HL-60/S4 (cell line): Measurements from ENCODE around the gene UBL7.

Source experiments
- in situ Hi-C: fragments of 300-500 bp; cut with MboI; formaldehyde crosslinking; loops from 2 replicates; pipeline ENCODE4 v1.14.3; 2022; ENCODE audit warnings: low sequenced_read_pairs

The UBL7 gene

GRCh38 chr15:74442063-74442462 lies 18.9 kb downstream of the UBL7 start:
- in situ Hi-C loops = no loop called here

DNA sequence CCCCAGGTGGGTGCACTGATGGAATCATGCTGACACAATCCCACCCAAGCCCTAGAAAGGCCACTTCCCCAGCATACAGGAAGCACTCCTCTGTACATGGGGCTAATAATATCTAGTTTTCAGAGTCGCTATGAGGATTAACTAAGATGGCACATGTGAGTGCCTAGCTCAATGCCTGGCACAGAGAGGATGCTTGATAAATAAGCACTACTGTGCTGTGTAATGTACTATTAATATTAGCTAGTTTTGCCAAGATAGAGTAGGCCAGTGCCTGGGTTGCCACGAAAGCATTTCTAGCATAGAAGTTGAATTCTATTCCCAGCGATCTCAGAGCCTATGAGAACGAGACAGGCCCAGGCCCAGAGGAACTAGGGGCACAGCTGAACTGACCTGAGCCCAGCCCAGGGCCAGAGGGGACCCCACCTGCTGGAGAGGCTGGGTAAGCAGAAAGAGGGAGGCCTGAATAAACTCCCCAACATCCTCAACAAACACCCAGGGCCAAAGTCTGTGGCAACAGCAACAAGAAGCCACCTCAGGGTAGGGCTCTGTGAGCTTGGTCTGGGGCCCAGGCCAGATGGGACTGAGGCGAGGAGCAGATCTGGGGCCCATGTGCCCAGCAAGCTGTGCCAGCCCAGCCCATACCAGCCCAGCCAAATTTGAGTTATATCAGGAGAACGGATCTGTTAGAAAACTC lies 19.6 kb downstream of the UBL7 start:
- in situ Hi-C loops = no loop called here

DNA sequence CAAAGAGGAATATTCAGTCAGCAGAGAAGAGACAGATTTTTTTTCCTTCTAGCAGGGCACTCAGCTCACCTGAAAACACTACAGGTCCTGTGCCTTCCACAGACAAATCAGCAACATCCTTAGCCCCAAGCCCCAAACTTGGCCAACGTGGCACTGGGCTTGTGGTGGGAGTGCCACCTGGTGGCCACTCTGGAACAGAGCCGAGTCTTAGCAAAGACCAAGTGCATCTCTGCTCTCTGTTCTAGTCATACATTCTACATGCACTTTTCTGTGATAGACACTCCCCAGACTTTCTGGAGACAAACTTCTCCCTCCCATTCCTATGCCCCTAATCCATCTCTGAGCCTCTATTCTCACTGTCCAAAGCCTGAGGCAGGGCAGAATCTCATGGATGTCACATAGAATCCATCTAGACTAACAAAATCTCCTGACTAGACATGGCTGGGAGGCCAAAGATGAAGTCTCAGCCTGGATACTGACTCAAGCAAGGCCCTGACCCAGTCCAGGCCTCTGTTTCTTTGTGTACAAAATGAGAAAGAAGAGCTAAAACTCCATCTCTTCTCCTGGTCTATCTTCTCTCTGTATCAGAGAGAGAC lies 22.1 kb downstream of the UBL7 start:
- in situ Hi-C loops = loop anchor here (5.0 kb wide), 1 partner anchor 57 kb away; no protein-coding TSS in a partner anchor

DNA sequence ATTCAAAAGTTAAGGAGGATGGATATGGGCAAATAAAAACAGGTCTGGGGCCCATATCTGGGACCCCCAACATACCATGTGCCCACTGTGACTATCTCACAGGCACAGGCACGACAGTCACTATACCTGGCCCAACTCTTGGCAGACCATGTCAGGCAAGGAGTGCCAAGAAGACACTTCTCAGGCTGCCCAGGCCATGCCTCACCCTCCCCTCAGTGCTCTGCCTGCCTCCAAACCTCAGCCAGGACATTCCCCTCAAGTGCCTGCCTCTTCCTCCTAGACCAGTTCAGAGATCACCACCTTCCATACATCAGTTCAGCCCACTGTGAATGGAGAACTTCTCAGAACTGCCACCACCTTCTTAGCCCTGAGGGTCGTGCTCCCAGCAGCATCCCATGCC lies 22.8 kb downstream of the UBL7 start:
- in situ Hi-C loops = loop anchor here (5.0 kb wide), 1 partner anchor 56 kb away; no protein-coding TSS in a partner anchor

- in situ Hi-C loops = loop anchor here (5.0 kb wide), 1 partner anchor 52 kb away; no protein-coding TSS in a partner anchor
These were observed 26.5 kb downstream of the UBL7 start for GRCh38 chr15:74434263-74435136.

DNA sequence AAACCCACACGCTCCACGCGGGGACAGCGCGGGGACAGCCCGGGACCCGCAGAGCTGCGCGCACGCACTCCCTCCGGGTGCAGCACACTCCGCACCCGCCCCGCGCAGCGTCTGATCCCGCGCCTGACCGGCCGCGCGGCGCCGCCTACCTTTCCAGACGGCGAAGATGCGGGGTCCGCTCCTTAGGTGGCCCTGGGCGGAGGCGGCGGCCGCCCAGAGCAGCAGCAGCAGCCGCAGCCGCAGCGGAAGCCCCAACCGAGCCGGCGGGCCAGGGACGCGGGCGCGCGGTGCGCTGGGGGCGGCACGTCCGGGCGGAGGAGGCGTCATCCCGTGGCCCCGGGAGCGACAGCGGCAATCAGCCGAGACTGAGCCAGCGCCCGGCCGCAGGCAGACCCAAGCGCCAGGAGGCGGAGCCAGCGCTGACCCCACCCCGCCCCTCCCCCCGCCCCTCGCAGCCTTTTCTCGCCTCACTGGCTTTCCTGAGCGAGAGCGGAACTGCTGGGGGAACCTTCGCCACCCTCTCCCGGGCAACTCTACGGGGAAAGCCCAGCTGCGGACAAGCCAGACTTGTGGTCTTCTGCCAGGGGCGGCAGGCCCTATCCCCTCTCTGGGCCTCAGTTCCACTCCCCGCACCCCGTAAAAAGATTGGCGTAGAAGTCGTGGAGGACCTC lies 27.2 kb downstream of the UBL7 start, which contains the start of gene SEMA7A:
SEMA7A (minus strand) TSS at position 367 of the 671 bp plus-strand sequence; CDS start at position 327, 40 bp downstream.
- in situ Hi-C loops = no loop called here

GRCh38 chr15:74432968-74433591 lies 27.9 kb downstream of the UBL7 start:
- in situ Hi-C loops = no loop called here

- in situ Hi-C loops = no loop called here
These were observed 28.5 kb downstream of the UBL7 start for GRCh38 chr15:74432271-74432967.

- in situ Hi-C loops = no loop called here
These were observed 29.3 kb downstream of the UBL7 start for GRCh38 chr15:74431645-74432044.

DNA sequence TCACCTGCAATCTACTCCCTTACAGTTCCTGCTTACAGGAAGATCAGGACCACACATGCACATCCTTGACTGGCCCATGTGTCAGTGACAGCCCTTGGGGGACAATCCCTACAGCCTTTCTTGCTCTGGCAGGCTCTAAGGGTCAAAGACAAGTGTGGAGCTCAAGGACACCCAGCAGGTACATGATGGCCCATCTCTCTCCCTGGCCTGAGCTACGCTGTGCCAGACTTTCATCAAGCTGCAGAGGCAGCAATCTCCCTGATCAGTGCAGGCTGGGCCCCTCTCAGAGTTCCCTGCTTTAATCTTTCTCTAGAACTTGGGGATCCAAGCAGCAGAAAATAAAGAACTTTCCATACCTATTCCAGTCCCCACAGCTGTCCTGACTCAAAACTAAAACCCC lies 29.8 kb downstream of the UBL7 start:
- in situ Hi-C loops = no loop called here

DNA sequence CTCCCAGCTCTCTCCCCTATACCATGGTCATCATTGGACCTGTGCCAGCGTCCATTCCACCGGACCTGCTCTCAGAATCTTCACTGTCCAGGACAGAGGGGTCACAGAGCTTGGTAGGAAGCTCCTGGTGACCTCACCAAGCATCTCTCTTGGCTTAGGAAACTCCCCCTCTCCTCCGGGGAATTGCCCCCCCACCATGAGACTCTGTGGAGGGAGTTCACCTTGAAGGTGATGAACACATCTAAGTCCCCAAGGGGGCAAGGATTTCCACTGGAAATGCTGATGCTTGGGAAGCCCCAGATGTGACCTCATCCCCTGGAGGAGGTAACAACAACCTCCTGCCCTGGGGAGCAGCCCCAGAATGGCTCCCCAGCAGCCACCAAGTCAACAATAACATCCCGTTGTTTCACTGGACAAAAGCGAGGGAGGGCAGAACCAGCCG lies 30.4 kb downstream of the UBL7 start:
- in situ Hi-C loops = no loop called here

- in situ Hi-C loops = no loop called here
These were observed 31.1 kb downstream of the UBL7 start for GRCh38 chr15:74429781-74430400.

DNA sequence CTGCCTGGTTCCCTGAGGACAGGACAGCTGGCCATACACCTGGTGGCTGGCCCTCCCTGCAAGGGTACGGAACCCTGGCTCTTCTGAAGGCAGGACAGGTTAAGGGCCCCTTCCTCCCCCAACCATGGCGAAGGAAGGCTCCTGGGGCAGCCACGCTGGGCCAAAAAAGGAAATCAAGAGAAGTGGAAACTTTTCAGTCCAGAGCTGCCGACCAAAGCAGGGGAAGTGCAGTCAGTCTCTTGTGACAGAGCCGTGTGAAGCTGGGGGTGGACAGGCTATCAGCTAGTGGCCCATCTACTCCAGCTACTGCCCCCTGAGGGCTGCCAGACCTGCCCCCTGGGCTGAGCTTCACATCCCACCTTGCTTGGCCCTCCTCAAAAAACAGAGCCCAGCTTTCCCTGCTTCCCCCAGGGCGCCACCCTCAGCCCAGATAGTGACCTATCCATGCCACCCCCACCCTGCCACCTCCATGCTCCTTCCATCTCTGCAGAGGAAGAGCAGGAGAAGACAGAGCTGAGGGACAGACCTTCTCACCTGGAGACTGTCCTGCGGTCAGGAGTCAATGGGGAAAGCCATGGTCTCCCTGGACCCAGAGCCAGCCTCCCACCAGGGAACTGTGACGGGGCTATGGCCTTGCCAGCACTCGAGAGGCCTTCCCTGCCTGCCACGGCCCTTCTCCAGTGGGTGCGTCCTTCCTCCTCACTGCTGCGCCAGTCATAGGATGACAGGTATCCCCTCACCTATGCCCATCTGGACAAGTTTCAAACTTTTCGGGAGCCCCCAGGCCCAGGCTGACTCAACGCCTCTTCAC lies 31.8 kb downstream of the UBL7 start:
- in situ Hi-C loops = no loop called here

DNA sequence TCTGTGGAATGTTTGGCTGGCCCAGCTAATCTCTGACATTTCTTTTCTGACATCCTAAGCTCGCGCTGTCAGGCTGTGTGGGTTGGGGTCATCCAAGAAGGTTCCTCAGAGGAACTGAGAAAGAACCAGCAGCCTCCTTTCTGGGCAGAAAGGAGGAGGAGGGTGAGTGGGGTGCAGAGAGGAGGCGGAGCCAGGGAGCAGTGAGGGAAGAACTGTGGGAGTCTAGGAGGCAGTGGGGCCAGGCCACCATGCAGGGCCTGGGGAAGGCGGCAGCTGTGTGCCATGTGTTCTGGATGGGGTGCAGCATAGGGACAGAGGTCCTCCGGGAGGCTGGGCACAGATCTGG lies 32.5 kb downstream of the UBL7 start:
- in situ Hi-C loops = no loop called here

DNA sequence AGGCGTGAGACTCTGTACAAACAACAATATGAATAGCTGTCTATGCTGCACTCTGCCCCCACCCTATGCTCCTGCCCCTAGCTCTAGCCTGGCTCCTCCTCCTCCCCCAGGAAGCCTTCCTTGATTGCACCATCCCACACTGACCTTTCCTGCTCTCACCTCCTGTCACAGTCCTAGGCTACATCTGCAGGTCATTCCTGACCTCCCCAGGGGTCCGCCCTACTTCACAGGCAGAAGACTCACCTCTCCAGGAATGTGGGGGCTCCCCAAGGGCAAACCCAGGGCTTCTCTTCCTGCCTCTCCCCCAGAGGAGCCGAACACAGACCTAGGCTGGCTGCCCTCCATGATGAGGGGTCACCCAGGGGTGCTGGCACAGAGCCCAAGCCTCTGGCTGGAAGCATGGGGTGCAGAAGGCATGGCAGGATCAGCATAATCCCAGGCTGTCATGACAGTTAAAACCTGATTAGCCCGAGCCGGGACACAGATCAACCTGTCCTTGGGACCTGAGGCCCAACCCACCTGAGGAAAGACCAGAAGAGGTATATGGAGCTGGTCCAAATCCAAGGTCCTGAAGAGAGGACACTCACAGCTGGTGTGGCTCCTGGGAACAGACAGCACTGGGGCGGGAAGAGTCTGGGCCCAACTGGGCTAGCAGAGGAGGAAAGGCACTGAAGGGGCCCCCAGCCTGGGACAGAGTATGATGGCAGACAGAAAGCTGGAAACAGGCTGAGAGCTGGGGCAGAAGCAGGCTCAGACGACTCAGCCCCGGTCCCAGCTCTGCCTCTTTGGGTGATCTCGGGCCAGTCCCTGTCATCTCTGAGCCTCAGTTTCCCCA lies 33.1 kb downstream of the UBL7 start:
- in situ Hi-C loops = no loop called here

- in situ Hi-C loops = no loop called here
These were observed 34.3 kb downstream of the UBL7 start for GRCh38 chr15:74426404-74427281.

GRCh38 chr15:74425630-74426029 lies 35.3 kb downstream of the UBL7 start:
- in situ Hi-C loops = no loop called here
